IMR-90 (cell line): Measurements from ENCODE around the gene FAM114A2.

Source experiments
- BHLHE40 ChIP-seq: fragments of 150-350 bp; IDR thresholded peaks from 2 replicates; pipeline ENCODE4 v1.6.1; 2016; ENCODE audit warnings: mild to moderate bottlenecking, low read depth, low read length
- CEBPB ChIP-seq: IDR thresholded peaks from 2 replicates; pipeline ENCODE4 v1.6.1; 2012; ENCODE audit warnings: low read depth, low read length, improper control_type of control experiment
- CTCF ChIP-seq: conservative IDR thresholded peaks from 2 replicates; pipeline ENCODE4 v1.5.1; 2012; ENCODE audit warnings: mild to moderate bottlenecking, low read depth, low read length, improper control_type of control experiment
- MAZ ChIP-seq: IDR thresholded peaks from 2 replicates; pipeline ENCODE4 v1.6.1; 2012; ENCODE audit warnings: low read depth, mild to moderate bottlenecking, low read length, improper control_type of control experiment, moderate library complexity, borderline replicate concordance
- POLR2A ChIP-seq: IDR thresholded peaks from 2 replicates; pipeline ENCODE4 v1.6.1; 2012; ENCODE audit warnings: mild to moderate bottlenecking, low read depth, low read length

- no peak for TF ChIP-seq MAZ
- TF ChIP-seq CEBPB = no peak
- no peak for TF ChIP-seq CTCF
- TF ChIP-seq BHLHE40 = no peak
- no peak for TF ChIP-seq POLR2A
These were observed 28.1 kb downstream of the FAM114A2 start for GRCh38 chr5:154010660-154011059.
